SH-SY5Y (cell line): ENCODE data around the gene PSG2.
"Not testable (repeated sequence)": the region's sequence is repeated elsewhere in the genome, so short reads cannot be mapped to it uniquely, and the experiment has no call there.

ENCODE experiments used
- GATA2 ChIP-seq: IDR thresholded peaks from 2 replicates; pipeline ENCODE4 v1.6.1; 2011; ENCODE audit warnings: mild to moderate bottlenecking, low read depth, low read length
- GATA3 ChIP-seq: IDR thresholded peaks from 2 replicates; pipeline ENCODE4 v1.6.1; 2011; ENCODE audit warnings: low read depth, mild to moderate bottlenecking, low read length, moderate library complexity

Gene PSG2

GRCh38 chr19:43082601-43083000 lies at the start of gene PSG2:
Gene PSG2, minus strand, starts transcription at chr19:43082701. Its CDS starts 132 bp downstream, at chr19:43082569.
- not testable (repeated sequence) for TF ChIP-seq GATA3, GATA2

- TF ChIP-seq GATA2 (no peak), GATA3 (no peak)
Observed at GRCh38 chr19:43126720-43127119, 44.2 kb upstream of the PSG2 start.

- TF ChIP-seq GATA2 (no peak), GATA3 (no peak)
Observed at GRCh38 chr19:43124360-43124759, 41.9 kb upstream of the PSG2 start.

GRCh38 chr19:43105496-43105895 lies 23.0 kb upstream of the PSG2 start:
- TF ChIP-seq GATA2 (no peak), GATA3 (no peak)

- TF ChIP-seq GATA3: no peak
- TF ChIP-seq GATA2: no peak
Observed at GRCh38 chr19:43101950-43102349, 19.4 kb upstream of the PSG2 start.

GRCh38 chr19:43078311-43078710 lies 4.2 kb downstream of the PSG2 start:
- no peak for TF ChIP-seq GATA2
- TF ChIP-seq GATA3: no peak

- TF ChIP-seq GATA3 (no peak), GATA2 (no peak)
Observed at GRCh38 chr19:43028866-43029265, 53.6 kb downstream of the PSG2 start.

- not testable (repeated sequence) for TF ChIP-seq GATA3, GATA2
Observed at GRCh38 chr19:43026369-43026768, 56.1 kb downstream of the PSG2 start, which contains the start of gene PSG11. Gene PSG11, minus strand, starts transcription at chr19:43026469. Its CDS starts 97 bp downstream, at chr19:43026372.
